DMS53 treated with DMSO at 0.1 percent for 48 hours (cell line): ENCODE measurements around the gene INO80B.

ENCODE experiments used
- DNase-seq: peaks from one replicate; lab custom pipeline; 2025; ENCODE audit not compliant: unreplicated experiment; lab: John Stamatoyannopoulos, UW

The INO80B gene

DNA sequence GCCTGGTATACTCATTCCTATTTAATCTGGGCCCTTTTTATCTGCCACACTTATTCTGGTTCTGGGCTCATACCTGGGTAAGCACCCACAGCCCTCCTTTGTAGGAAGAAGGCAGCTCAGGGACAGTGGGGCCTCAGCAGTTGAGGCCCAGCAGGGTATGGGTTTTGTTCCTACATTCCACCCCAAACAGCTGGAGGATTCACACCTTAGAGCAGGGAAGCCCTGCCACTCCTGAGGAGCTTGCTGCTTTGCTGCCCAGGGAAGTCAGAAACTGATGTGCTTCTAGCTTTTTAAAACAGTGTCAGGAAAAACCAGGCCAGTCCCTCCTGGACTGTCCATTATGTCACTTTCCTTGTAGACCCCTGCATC is 45.7 kb downstream of the INO80B start:
- no peak for DNase-seq

DNA sequence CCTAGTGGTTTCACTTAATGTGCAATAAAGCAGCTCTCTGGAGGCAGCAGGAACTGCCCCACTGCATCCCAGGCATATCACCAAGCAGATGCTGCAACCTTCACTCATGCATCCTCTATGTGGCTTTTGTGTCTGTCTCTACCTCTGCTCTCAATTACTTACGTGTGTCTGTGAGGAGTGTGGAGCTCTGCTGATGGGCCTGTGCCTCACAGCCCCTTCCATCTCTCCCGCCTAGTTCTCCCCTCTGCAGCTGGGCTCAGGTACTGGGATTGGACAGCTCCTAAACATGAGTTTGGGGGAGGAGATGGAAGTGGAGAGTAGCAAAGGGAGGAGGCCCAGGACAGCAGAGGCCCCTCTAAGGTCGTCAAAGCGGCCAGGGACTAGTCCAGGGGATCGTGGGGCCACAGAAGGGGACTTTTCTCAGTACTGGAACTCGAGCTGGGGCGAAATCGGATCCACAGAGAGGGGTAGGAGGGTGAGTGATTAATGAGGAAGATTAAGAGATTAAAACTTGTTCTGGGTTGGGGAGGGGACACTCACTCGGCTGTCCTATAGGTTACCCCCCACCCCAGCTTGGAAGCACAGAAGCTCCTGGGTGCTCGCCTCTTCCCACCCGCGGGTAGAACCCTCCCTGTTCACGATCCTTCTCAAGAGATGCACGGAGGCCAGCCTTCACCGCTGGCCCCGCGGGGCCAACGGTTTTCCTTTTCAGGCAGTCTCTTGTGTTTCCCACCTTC is 46.6 kb downstream of the INO80B start:
- no peak for DNase-seq

DNA sequence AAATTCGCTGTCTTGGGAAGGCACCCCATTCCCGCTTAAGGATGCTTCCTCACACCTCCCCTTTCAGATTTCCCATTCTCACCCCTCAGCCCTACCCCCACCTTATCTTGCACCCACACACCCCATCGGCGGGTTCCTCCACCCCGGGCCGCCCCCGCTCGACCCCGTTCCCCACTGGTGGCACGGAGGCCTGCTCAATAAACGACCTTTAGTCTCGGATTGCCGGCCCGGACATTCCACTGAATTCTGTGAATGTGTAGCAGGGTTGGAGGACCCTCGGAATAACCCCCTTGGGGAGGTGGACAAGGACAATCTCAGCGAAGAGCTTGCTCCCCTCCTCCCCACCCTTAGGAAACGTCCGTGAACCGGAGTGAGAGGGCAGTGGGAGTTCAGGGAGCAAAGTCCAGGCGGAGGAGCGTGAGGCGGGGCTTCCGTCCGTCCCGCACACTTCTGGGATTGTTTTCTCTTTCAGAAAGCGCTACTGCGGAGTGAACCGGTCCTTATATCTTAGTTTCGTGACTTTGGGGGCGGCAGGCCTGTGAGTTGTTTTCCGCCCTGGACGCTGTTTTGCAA is 47.3 kb downstream of the INO80B start:
- DNase-seq: peak; percentile 23

DNA sequence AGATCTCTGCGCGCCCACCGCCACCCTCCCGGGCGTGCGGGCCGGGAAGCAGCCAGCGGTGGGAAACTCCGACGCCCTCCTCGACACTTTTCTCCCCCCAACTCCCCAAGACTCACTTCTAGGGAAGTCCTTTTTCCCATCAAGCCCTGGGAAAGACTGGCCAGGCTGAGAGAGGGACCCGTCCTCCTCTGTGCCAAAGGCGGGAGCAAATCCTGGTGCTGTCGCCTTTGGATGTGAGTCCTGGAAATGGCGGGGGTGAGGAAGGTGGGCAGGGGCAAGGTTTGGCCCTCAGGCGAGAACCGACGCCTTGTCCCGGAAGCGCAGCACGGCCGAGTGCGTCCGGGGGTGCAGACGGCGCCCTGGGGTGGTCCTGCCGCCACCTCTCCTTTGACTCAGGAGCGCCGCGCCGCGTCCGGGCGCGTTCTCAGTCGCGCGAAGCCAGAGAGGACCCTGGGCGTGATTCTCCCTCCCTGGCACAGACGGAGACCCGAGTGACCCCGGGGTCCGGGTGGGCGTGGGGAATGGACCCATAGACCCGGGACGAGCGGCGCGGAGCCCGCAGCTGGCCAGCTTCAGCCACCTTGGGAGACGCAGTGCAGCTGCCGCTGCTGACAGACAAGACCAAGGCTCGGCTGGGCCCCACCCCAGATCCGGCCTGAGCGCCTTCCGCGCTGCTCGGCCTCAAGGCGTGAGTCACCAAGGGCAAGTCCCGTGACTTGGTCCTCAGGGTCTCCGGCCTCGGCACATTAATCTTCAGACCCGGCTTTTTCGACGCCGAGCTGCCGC is 48.0 kb downstream of the INO80B start:
- peak; percentile 37 for DNase-seq

DNA sequence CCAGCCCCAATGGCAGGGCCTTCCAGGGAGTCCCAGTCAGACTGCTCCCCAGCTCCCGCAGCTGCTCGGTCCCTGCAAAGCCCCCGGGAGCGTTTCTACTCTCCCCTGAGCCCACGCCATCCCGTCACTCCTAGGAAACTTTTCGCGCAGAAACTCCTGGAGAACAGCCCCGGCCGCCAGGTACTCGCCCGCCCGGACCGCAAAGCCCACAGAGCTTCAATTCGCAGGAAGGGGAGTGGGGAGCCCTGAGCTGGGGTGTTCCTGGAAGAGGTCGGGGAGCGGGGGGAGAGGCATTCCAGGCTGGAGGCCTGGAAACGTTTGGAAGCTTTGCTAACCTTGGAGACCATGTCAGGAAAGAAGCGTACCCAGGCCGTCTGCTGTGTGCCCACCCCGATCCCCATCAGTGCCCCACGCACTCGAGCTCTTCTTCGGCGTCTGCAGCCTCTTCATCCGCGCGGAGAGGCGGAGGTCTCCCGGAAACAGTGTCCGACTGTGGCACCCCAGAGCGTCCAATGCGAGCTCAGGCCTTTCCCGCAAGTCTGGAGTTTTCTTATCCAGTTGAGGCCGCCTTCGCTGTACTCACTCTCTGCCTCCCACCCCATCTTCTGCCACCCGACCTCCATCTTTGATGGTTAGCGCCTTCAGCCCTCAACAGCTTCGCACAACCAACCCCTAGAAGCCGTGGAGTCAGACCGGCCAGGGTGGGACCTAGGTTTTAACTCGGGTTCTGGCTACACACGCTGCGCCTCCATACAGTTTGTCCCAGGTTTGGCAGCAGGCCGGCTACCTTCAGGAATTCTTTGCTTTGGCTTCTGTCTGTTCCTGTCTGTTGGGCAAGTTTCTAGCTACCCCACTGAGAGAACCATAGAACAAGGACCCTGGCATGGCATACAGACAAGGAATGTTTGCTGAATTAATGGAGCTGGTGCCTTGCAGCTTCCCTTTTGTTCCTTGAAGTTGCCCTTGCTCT is 48.9 kb downstream of the INO80B start:
- DNase-seq: no peak

DNA sequence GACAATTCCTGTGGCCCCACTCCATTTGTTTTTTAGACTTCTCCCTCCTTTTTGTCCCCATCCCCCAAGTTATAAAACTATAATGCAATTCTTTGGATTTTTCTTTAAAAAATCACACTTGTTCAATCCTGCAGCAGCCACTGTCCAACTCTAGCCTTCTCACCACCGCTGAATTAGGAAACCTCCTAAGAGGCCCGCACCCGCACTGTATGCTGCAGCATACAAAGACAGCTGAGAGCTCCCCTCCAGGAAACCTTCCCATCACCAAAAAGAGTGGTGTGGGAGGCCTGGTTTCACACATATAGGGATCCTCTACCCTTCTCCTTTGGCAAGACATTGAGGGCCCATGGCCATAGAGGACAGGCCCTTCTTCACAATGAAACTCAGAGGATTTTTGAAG is 49.7 kb downstream of the INO80B start:
- DNase-seq: no peak

DNA sequence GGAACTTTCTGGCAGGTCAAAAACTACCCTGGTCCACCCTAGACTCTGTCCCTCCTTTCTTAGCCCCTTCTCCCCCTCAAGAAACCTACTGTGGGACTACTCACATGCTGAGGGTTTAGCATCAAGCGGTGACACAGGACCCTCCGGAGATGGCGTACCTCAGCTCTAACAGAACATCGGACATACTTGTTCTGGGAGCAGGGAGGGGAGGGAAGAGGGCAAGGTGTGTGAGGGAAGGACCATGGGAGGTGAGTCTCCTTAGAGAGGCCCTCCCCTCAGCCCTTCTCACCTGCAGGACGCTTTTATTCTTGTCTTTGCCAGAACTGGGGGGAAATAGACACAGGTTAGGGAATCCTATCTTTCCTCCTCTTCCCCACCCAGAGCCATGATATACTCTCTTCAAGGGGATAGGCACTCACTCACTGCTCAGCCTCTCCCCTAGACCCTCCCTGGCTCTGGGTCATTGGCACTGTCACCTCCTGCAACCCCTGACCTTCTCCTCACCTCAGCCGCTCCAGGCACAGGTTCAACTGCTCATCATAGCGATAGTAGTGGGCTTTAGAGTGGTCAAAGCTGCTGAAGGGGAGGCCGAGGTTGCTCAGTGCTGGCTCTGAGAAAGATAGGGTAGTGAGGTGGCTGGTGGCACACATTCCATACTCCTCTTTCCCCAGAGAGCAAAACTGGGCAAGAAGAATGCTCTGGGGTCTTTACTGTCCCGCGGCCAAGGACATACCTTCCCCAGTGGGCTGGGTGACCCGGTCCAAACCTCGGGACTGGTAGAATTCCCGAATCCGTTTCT is 50.8 kb downstream of the INO80B start:
- DNase-seq: no peak

DNA sequence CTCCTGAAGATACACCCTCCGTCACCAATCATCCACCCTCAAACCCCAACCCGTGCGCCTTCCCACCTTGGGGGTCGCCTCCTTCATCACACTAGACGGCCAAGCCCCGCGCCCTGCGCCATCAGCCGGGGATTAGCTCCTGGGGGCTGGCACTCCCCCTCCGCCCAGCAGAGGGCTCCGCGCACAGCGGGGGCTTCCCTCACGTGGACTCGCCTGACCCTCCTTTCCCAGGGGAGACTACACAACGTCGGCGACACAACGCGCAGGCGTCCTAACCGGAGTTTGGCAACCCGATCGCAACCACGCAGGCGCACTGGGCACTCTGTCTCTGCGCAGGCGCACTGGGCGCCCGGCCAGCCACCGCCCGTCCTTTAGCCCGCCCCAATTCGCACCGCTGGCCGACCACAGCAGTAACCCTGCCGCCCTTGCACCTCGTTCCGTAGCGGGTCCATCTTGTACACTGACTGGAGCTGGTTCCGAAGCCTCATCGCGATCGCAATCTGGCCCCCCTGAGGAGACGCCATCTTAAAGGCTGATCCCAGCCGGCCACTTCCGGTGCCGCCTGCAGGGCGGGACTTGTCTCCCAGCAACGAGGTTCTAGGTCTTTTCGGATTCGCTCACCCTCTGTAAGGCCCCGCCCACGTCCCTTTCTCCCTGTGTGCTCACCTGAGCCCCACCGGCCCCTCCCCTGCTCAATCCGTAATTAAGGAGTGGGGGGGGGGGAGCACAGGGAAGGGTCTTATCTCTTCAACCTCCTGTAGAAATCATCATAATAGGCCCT is 52.4 kb downstream of the INO80B start, which contains the start of gene PCGF1:
PCGF1 (minus strand) TSS at position 551 of the 781 bp plus-strand sequence; CDS start at position 524, 27 bp downstream.
- DNase-seq: peak; percentile 96
